GM18507 (cell line): ENCODE measurements around the gene NSL1.

Source experiments
- DNase-seq: peaks from one replicate; pipeline ENCODE4 v3.0.0; 2011; ENCODE audit warnings: low read depth; ENCODE audit not compliant: insufficient read length; ENCODE audit errors: extremely low spot score
- FAIRE-seq: peaks from 2 replicates; lab custom pipeline; 2011; peaks lifted over from hg19 to GRCh38; lab: Jason Lieb, UNC

The NSL1 gene

DNA sequence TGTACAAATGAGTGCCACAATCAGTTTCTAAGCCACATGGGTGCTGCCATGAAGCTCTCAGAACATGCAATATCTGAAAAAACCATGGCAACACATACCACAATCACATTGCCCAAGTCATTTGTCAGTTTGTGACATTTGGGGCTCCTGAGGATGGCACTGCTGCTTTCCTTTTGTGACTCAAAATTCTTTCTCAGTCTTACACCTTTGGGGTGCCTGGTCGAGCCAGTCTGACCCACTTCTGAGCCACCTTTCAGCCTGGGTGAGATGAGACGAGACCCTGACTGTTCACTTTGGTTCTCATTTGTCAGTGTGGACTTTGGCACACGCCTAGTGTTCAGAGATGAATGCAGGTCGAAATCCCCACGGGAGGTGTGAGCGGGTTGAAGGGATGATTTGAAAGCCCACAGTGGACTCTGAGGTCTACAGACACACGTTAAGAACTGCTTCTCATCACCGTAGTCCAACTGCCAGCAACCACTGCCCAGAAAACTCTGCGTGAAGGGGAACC is 100.0 kb downstream of the NSL1 start:
- no peak for DNase-seq
- peak; percentile 73 for FAIRE-seq

DNA sequence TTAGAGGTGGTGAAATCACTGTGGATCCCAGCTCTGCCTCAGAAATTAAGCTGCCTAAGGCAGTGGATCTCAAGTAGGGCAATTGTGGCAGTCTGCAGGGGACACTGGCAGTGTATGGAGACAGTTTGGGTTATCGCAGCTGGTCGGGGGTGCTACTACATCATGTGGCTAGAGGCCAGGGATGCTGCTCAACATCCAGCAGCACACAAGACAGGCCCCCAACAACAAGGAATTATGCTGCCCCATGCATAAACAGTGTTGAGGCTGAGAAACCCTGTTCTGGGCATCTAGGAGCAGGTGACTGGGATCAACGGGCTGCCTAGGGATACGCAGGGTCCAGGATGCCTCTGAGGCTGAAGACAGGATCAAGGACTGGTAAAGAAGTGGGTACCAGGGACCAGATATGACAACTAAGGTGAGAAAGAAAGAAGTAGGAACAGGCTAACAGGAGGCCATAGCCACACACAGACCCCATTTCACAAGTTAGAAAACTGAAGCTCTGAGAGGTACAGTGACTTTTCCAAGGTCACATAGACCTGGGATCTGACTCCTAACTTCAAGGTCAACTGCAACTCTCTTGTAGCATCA is 100.7 kb downstream of the NSL1 start:
- DNase-seq (no peak), FAIRE-seq (no peak)

DNA sequence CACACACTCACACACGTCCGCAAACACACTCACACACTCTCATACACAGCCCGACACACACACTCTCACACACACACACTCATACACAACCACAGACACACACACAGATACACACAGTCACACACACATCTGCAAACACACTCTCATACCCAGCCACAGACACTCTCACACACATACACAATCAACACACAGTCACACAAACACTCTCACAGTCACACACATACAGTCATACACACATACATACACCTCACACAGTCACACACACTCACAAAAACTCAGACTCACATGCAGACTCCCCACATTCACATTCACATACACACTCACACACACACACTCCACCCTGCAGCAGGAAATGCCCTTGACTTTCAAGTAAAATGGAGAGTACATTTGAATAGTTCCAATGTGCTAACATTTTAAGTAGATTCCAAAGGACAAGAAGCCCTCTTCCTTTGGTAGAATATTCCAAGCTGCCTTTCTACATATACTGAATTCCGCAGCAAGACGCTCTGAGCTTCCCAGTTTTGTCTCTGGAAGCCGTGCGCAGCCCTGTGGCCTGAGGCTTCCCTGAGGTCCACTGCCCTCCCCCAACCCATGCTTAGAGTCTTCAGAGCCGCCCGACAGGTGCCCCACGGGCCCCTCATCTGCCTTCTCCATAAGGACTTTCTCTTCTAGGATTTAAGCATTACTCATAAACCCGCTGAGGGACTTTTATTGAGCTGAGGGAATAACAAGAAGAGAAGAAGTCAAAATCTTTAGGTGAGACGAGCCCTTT is 101.6 kb downstream of the NSL1 start:
- DNase-seq (no peak), FAIRE-seq (no peak)

DNA sequence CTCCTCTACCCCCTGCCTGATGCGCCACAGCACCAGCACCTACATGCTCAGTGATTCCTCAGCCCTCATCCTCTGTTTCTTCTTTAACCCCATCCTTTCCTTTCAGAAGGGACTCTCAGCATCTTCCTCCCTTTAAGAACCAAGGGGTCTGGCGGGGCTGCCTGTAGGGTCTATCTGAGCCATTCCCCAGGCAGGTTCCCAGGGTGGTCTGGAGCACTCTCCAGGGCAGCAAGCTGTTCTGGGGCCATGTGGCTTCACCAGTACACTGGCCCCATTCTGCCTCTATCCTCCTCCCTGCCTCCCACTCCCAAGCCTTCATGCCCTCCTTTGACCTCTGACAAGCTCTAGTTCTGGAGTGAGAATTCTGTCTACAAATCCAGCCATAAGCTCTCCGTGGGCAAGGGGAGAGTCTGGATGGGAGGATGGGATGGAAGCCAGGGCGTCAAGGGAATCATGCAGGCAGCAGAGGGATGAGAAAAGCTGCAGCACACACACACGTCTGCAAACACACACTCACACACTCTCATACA is 102.3 kb downstream of the NSL1 start:
- DNase-seq (no peak), FAIRE-seq (peak; percentile 39)

DNA sequence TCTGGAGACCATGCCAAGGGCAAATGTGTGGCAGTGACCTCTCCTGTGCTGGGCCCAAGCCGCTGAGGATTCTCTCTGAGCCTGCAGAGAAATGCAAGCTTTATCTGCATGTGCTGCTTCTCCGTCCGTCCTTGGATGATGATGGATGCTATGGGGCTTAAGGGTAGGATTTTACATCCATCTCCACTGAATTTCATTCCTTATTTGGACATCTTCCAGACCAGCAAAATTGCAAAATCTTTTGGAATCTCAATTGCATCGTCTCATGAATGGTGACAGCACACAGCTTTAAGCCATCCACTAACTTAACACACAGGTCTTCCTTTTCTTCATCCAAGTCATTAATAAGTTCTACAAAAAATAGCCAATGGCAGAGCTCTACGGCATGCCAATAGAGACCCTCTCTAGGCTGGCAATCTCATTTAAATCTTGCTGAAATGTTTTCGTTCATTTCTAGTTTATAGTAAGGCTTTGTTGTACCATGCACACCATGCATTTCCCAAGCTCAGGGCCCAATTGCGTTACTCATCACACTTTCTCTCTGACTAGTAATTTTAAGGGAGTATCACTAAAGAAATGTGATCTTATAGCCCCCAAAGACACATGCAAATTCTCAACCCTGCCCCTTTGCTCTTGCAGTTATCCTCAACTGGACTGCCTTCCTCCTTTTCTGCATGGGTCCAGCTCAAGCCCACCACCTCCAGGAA is 103.1 kb downstream of the NSL1 start:
- FAIRE-seq (no peak), DNase-seq (no peak)

- FAIRE-seq = no peak
- DNase-seq = no peak
Observed at GRCh38 chr1:212687811-212688210, 103.8 kb downstream of the NSL1 start.

DNA sequence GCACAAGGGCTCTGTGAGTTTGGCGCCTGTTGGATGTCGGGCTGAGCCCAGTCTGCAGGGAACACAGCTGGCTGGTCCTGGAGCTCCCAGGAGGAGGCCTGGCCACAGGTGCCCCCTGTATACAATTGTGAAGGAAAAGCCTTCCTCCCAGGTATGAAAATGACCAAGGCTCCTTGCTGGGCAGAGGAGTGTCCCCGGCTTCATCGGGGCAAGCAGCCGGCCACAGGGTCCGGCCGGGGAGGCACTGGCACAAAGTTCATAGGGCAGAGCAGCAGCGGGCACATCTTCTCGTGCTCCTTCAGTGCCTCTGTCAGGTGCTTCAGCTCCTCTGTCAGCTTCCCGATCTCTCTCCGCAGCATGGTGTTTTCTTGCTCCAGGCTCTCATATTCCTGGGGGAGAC is 105.0 kb downstream of the NSL1 start:
- FAIRE-seq (no peak), DNase-seq (no peak)

DNA sequence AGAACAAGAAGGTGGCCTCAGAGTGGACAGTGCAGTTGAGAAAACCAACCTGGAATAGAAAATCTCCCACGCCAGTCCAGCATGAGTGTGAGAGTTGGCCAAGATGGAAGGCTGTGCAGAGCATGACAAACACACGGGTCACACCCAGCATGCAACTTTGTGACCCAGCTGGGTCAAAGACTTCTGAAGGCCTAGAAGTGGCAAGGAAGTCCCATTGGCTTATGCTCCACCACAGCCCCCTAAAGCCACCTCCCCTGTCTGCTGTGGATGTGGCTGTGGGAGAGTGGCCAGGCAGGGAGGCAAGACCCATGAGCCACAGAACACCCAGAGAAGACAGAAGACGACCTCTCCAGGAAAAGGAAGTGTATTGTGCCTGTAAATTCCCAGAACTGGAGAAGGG is 105.5 kb downstream of the NSL1 start:
- FAIRE-seq (no peak), DNase-seq (no peak)

- FAIRE-seq = no peak
- no peak for DNase-seq
Observed at GRCh38 chr1:212685429-212685828, 106.1 kb downstream of the NSL1 start.

- no peak for FAIRE-seq
- DNase-seq = no peak
Observed at GRCh38 chr1:212684521-212685090, 107.0 kb downstream of the NSL1 start.

- no peak for DNase-seq
- FAIRE-seq = peak; percentile 69
Observed at GRCh38 chr1:212684076-212684475, 107.5 kb downstream of the NSL1 start.

GRCh38 chr1:212683357-212683722 is 108.2 kb downstream of the NSL1 start:
- peak; percentile 78 for DNase-seq
- peak; percentile 99 for FAIRE-seq

- no peak for FAIRE-seq
- no peak for DNase-seq
Observed at GRCh38 chr1:212680680-212681389, 110.7 kb downstream of the NSL1 start.

GRCh38 chr1:212678456-212679410 is 112.8 kb downstream of the NSL1 start:
- peak; percentile 96 for FAIRE-seq
- DNase-seq = no peak

DNA sequence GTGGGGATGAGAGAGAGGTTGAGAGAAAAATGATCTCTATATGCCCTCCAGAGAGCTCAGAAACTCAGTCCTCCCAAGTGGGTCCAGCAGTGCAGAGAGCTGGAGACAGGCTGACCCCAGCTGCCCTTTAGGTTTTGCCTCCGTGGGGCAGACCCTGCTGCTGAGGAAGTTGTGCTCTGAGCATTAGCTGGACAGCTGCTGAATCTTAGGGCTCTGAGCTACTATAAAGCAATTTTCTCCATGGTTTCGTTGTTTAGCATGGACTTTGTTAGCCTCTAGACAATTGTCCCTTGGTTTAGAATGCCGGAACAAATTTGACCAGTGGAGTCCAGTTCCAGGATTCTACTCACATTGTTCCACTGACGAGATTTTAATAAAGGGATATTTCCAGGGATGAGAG is 114.0 kb downstream of the NSL1 start:
- FAIRE-seq = peak; percentile 36

GRCh38 chr1:212677136-212677535 is 114.4 kb downstream of the NSL1 start:
- FAIRE-seq (no peak), DNase-seq (no peak)

More for the DNA sequence above, 114.0 kb downstream of the NSL1 start:
- no peak for DNase-seq
